H1 (cell line): ENCODE results near the gene DIPK1C. TPM values are rescaled to one million over a fixed set of nuclear protein-coding genes. Genes with fewer than 3 reads are reported as not detected.
A peak's percentile ranks its signal among the peaks of the same experiment; 100 is the strongest.

ENCODE experiments used
- CTCF ChIA-PET: fragments of 300-600 bp; sonication (Branson Sonifier 250); formaldehyde crosslinking; loops from one replicate; lab custom pipeline; 2021; ENCODE audit not compliant: partially characterized antibody; lab: Charles Lee
- POLR2A ChIA-PET: fragments of 300-600 bp; sonication (Branson Sonifier 250); formaldehyde crosslinking; loops from one replicate; lab custom pipeline; 2021; ENCODE audit warnings: inconsistent platforms; ENCODE audit not compliant: partially characterized antibody; lab: Charles Lee
- DNase-seq, 2 experiments: peaks; one replicate each; pipeline versions ENCODE4 v3.0.0 to v3.0.0-alpha.2; 2010 to 2022; ENCODE audit warnings: low spot score in 2 of 2, low read depth in 1 of 2, mixed read lengths in 1 of 2
- FAIRE-seq: peaks from 2 replicates; lab custom pipeline; 2011; peaks lifted over from hg19 to GRCh38; lab: Jason Lieb, UNC
- H2AFZ ChIP-seq: 2 replicates; pipeline ENCODE4 v1.8.1; 2012; ENCODE audit warnings: low read length, inconsistent platforms
- H2AK5ac ChIP-seq: 2 replicates; pipeline ENCODE4 v1.6.1; 2013; ENCODE audit warnings: low read depth, low read length
- H2BK120ac ChIP-seq: replicated peaks from 2 replicates; pipeline ENCODE3; 2013; ENCODE audit warnings: low read depth, low read length, inconsistent platforms
- H2BK12ac ChIP-seq: 2 replicates; pipeline ENCODE4 v1.6.1; 2013; ENCODE audit warnings: low read depth, low read length
- H2BK15ac ChIP-seq: 2 replicates; pipeline ENCODE4 v1.6.1; 2013; ENCODE audit warnings: low read length
- H2BK20ac ChIP-seq: 2 replicates; pipeline ENCODE4 v1.6.1; 2013; ENCODE audit warnings: low read length
- H2BK5ac ChIP-seq: 2 replicates; pipeline ENCODE4 v1.6.1; 2013; ENCODE audit warnings: low read depth, low read length
- H3K14ac ChIP-seq: 2 replicates; pipeline ENCODE4 v1.6.1; 2013; ENCODE audit warnings: inconsistent platforms; ENCODE audit not compliant: insufficient read length
- H3K18ac ChIP-seq: 2 replicates; pipeline ENCODE4 v1.6.1; 2013; ENCODE audit warnings: low read length; ENCODE audit errors: extremely low read depth
- H3K23ac ChIP-seq: 2 replicates; pipeline ENCODE4 v1.6.1; 2013; ENCODE audit warnings: inconsistent platforms; ENCODE audit not compliant: insufficient read length
- H3K23me2 ChIP-seq: 2 replicates; pipeline ENCODE4 v1.6.1; 2013; ENCODE audit warnings: low read depth, low read length
- H3K27ac ChIP-seq: 2 replicates; pipeline ENCODE4 v1.6.1; 2011; ENCODE audit warnings: low read depth, low read length, inconsistent platforms
- H3K27me3 ChIP-seq, 4 experiments: replicated peaks in 1 of 4; 1 replicate in 1 of 4; 2 replicates in 3 of 4; pipeline versions ENCODE4 v1.6.1 to v1.8.1; 2011 to 2013; ENCODE audit warnings: low read length in 3 of 4, mild to moderate bottlenecking in 3 of 4, inconsistent platforms in 2 of 4, mixed read lengths in 2 of 4, moderate library complexity in 1 of 4; ENCODE audit not compliant: control insufficient read depth in 3 of 4, insufficient read depth in 3 of 4; ENCODE audit errors: extremely low read depth in 1 of 4
- H3K36me3 ChIP-seq, 4 experiments: 2 replicates each; pipeline versions ENCODE4 v1.6.1 to v1.8.1; 2011 to 2013; ENCODE audit warnings: mild to moderate bottlenecking in 4 of 4, low read length in 3 of 4, moderate library complexity in 2 of 4, control low read depth in 1 of 4, inconsistent platforms in 1 of 4; ENCODE audit not compliant: insufficient read depth in 4 of 4, control insufficient read depth in 2 of 4
- H3K4ac ChIP-seq: replicated peaks from 2 replicates; pipeline ENCODE3; 2013; ENCODE audit warnings: low read length, low read depth, mixed read lengths, inconsistent platforms; ENCODE audit not compliant: insufficient read length
- H3K4me1 ChIP-seq, 4 experiments: replicated peaks in 1 of 4; 1 replicate in 1 of 4; 2 replicates in 3 of 4; pipeline versions ENCODE4 v1.6.1 to v1.8.1; 2011 to 2013; ENCODE audit warnings: low read length in 3 of 4, inconsistent platforms in 2 of 4, mixed read lengths in 1 of 4; ENCODE audit not compliant: insufficient read depth in 4 of 4, control insufficient read depth in 3 of 4
- H3K4me2 ChIP-seq, 2 experiments: 2 replicates each; pipeline versions ENCODE4 v1.6.1 to v1.8.1; 2011 to 2013; ENCODE audit warnings: low read depth in 2 of 2, low read length in 2 of 2, control low read depth in 1 of 2, inconsistent platforms in 1 of 2, mild to moderate bottlenecking in 1 of 2; ENCODE audit not compliant: insufficient read depth in 1 of 2
- H3K4me3 ChIP-seq, 4 experiments: fragments of 200-600, 300-600 bp in 1 of 4; sonication (generic), shearing (Covaris generic), sonication (Bioruptor Twin) in 1 of 4; 2 replicates each; pipeline versions ENCODE4 v1.5.1 to v1.8.1; 2011 to 2016; ENCODE audit warnings: low read length in 4 of 4, low read depth in 3 of 4, control low read depth in 2 of 4, inconsistent platforms in 2 of 4, mild to moderate bottlenecking in 2 of 4, mixed read lengths in 1 of 4, moderate library complexity in 1 of 4; ENCODE audit not compliant: insufficient read depth in 2 of 4; ENCODE audit errors: extremely low read depth in 1 of 4
- H3K56ac ChIP-seq: replicated peaks from 2 replicates; pipeline ENCODE3; 2013; ENCODE audit warnings: low read depth, mild to moderate bottlenecking, mixed read lengths, low read length, inconsistent platforms; ENCODE audit not compliant: insufficient read length
- H3K79me1 ChIP-seq: 2 replicates; pipeline ENCODE4 v1.6.1; 2013; ENCODE audit warnings: low read depth, low read length, control low read depth
- H3K79me2 ChIP-seq, 2 experiments: 2 replicates each; pipeline versions ENCODE4 v1.6.1 to v1.8.1; 2012 to 2013; ENCODE audit warnings: low read length in 2 of 2, mild to moderate bottlenecking in 2 of 2, inconsistent platforms in 1 of 2; ENCODE audit not compliant: insufficient read depth in 2 of 2, control insufficient read depth in 1 of 2
- H3K9ac ChIP-seq, 4 experiments: replicated peaks in 1 of 4; 1 replicate in 1 of 4; 2 replicates in 3 of 4; pipeline versions ENCODE4 v1.6.1 to v1.8.1; 2011 to 2013; ENCODE audit warnings: low read depth in 3 of 4, low read length in 3 of 4, control low read depth in 2 of 4, mild to moderate bottlenecking in 2 of 4, moderate library complexity in 2 of 4, inconsistent platforms in 1 of 4; ENCODE audit errors: extremely low read depth in 1 of 4
- H3K9me3 ChIP-seq, 2 experiments: 2 replicates each; pipeline versions ENCODE4 v1.6.1 to v1.8.1; 2012 to 2013; ENCODE audit warnings: mild to moderate bottlenecking in 2 of 2, moderate library complexity in 2 of 2, control low read depth in 1 of 2, inconsistent platforms in 1 of 2, low read depth in 1 of 2, low read length in 1 of 2, mixed read lengths in 1 of 2; ENCODE audit not compliant: insufficient read depth in 2 of 2
- H4K20me1 ChIP-seq, 2 experiments: replicated peaks in 1 of 2; 2 replicates each; pipeline versions ENCODE3 to v1.8.1; 2011 to 2013; ENCODE audit warnings: inconsistent platforms in 2 of 2, low read length in 2 of 2, mild to moderate bottlenecking in 1 of 2; ENCODE audit not compliant: insufficient read depth in 2 of 2, control insufficient read depth in 1 of 2
- H4K5ac ChIP-seq: 2 replicates; pipeline ENCODE4 v1.6.1; 2013; ENCODE audit warnings: low read length, low read depth, mixed read lengths, inconsistent platforms; ENCODE audit not compliant: insufficient read length
- H4K8ac ChIP-seq: 2 replicates; pipeline ENCODE4 v1.8.0; 2013; ENCODE audit warnings: mild to moderate bottlenecking, moderate library complexity, low read length, inconsistent platforms; ENCODE audit not compliant: insufficient read depth; ENCODE audit errors: extremely low read depth
- H4K91ac ChIP-seq: replicated peaks from 2 replicates; pipeline ENCODE3; 2013; ENCODE audit warnings: low read length, mixed read lengths, inconsistent platforms; ENCODE audit not compliant: insufficient read length
- CBX8 ChIP-seq: fragments of 300-800, 300-1000 bp; sonication (generic); IDR thresholded peaks from 2 replicates; pipeline ENCODE4 v1.7.1; 2016; ENCODE audit warnings: low read depth, low read length, borderline replicate concordance
- CREB1 ChIP-seq: IDR thresholded peaks from 2 replicates; pipeline ENCODE4 v1.6.1; 2012; ENCODE audit warnings: inconsistent platforms
- CTBP2 ChIP-seq: IDR thresholded peaks from 2 replicates; pipeline ENCODE4 v1.7.0; 2011; ENCODE audit warnings: borderline replicate concordance, mild to moderate bottlenecking, moderate library complexity, mixed read lengths, low read length; ENCODE audit not compliant: insufficient read depth, insufficient read length
- EGR1 ChIP-seq: IDR thresholded peaks from 2 replicates; pipeline ENCODE4 v1.6.1; 2011; ENCODE audit warnings: low read depth, low read length, borderline replicate concordance
- FOSL1 ChIP-seq: IDR thresholded peaks from 2 replicates; pipeline ENCODE4 v1.6.1; 2011; ENCODE audit warnings: mild to moderate bottlenecking, low read depth, low read length, moderate library complexity; ENCODE audit not compliant: insufficient read depth
- KDM1A ChIP-seq: fragments of 200-600, 300-600 bp; sonication (generic); IDR thresholded peaks from 2 replicates; pipeline ENCODE4 v1.7.1; 2016; ENCODE audit warnings: mild to moderate bottlenecking, low read length, borderline replicate concordance
- MAFK ChIP-seq: IDR thresholded peaks from 2 replicates; pipeline ENCODE4 v1.6.1; 2012; ENCODE audit warnings: low read depth, mild to moderate bottlenecking, improper control_type of control experiment, low read length
- NANOG ChIP-seq: IDR thresholded peaks from 2 replicates; pipeline ENCODE4 v1.6.1; 2011; ENCODE audit warnings: low read length, low read depth, mild to moderate bottlenecking, inconsistent platforms; ENCODE audit not compliant: insufficient read depth, poor library complexity, severe bottlenecking
- SIRT6 ChIP-seq: IDR thresholded peaks from one replicate; pipeline ENCODE4 v1.7.1; 2012; ENCODE audit warnings: low read length, inconsistent platforms
- SRF ChIP-seq: IDR thresholded peaks from 2 replicates; pipeline ENCODE4 v1.6.1; 2011; ENCODE audit warnings: mild to moderate bottlenecking, low read depth, low read length, moderate library complexity
- TEAD4 ChIP-seq: IDR thresholded peaks from 2 replicates; pipeline ENCODE4 v1.6.1; 2012; ENCODE audit warnings: low read depth, low read length, inconsistent platforms, mixed read lengths
- YY1 ChIP-seq: IDR thresholded peaks from 2 replicates; pipeline ENCODE4 v1.6.1; 2011; ENCODE audit warnings: low read depth, mild to moderate bottlenecking, low read length
- ZNF274 ChIP-seq: IDR thresholded peaks from 2 replicates; pipeline ENCODE4 v1.7.0; 2012; ENCODE audit warnings: low read length, borderline replicate concordance; ENCODE audit errors: extremely low read depth
- WGBS, 2 experiments: shearing (Covaris generic) in 1 of 2; methylation state at CpG; one replicate each; pipeline versions ENCODE4 v1.1.6 to v1.1.7; 2013 to 2015; ENCODE audit warnings: low lambda C conversion rate in 2 of 2, mixed read lengths in 2 of 2, inconsistent platforms in 1 of 2, low coverage in 1 of 2, missing lambda C conversion rate in 1 of 2; ENCODE audit not compliant: insufficient replicate concordance in 2 of 2, insufficient coverage in 1 of 2, insufficient read length in 1 of 2; ENCODE audit errors: extremely low coverage in 1 of 2, missing lambda C conversion rate in 1 of 2; 5-methylcytosine and 5-hydroxymethylcytosine counted together
- polyA plus RNA-seq, 7 experiments: library from polyadenylated mRNA; depleted of rRNA in 3 of 7; stranded (reverse) in 5 of 7; unstranded in 2 of 7; fragments of >200 nt in 5 of 7; fragments of 200-250 nt in 2 of 7; gene quantifications; 1 replicate in 5 of 7; 2 replicates in 1 of 7; 4 replicates in 1 of 7; pipeline versions ENCODE4 v1.2.1 to v1.2.3, GENCODE V29; 2011 to 2013; ENCODE audit warnings: missing spikeins in 2 of 7, mixed read lengths in 2 of 7
- total RNA-seq: library from RNA; stranded (reverse); fragmentation: NEBNext Ultra II Directional; extraction: Animal tissue kit (Norgen Biotek cat#: 25700); gene quantifications from 2 replicates; pipeline ENCODE4 v1.2.1, GENCODE V29; 2021
- TF ChIP-seq, protein P1 (sequence below): IDR thresholded peaks from 2 replicates; pipeline ENCODE4 v1.6.1; 2011; ENCODE audit warnings: low read depth, mild to moderate bottlenecking, low read length; ENCODE audit not compliant: insufficient read depth

DIPK1C gene
- total and polyA plus RNA-seq, 2 of the 8 experiments (the other 6 are each of a cell fraction or from before 2014, with no cell fraction given), result 0.08 TPM; not detected in 1

DNA sequence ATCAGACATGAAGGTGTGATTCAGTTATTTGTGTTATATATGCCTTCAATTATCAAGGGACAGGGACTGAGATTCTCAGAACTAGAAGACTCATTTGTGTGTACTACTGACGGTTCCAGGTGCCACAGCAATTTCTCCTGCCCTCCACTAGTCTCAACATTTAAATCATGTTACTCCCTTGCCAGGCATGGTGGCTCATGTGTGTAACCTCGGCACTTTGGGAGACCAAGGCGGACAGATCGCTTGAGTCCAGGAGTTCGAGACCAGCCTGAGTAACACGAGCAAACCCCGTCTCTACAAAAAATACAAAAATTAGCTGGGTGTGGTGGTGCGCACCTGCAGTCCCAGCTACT is 40.2 kb upstream of the DIPK1C start:
- H2BK20ac ChIP-seq, result no peak overlapping the region
- no peak overlapping the region for H2BK5ac ChIP-seq
- 92% methylated on average over 7 of the region's 8 CpGs; no CpG with 5 or more reads in 1 of the 2 experiments for WGBS, 2 experiments
- H4K91ac ChIP-seq, result no peak overlapping the region
- H3K23me2 ChIP-seq, result peaks cover 2% of the 10 kb centered on the region; the same call in 1 of the 2 replicates
- DNase-seq, result no peak
- ChIA-PET POLR2A (interaction anchor here (0.9 to 2.5 kb wide), 6 partner anchors 8 to 102 kb away, joined by 4 to 19 read pairs (median 5); no protein-coding TSS in a partner anchor), CTCF (interaction anchor here (0.9 to 1.4 kb wide), 5 partner anchors 8 to 315 kb away, joined by 3 to 7 read pairs (median 3); partner anchors contain the start of gene CNDP1)
- H2AFZ ChIP-seq, result no peak overlapping the region
- peak overlapping the region; percentile 70 to 95 for H3K4me2 ChIP-seq
- H2AK5ac ChIP-seq, result 0 out of 2 replicates have a peak overlapping the region, but pooled peaks have one; percentile 28
- peaks cover 9% of the 10 kb centered on the region; the same call in 1 of the 2 replicates for H3K79me1 ChIP-seq
- H3K36me3 ChIP-seq, result peaks cover 7 to 19% (median 13%) of the 10 kb centered on the region in 4 experiments
- no peak overlapping the region for H3K56ac ChIP-seq
- no peak overlapping the region for H3K14ac ChIP-seq
- H3K9ac ChIP-seq, result peak overlapping the region in 1 of 4 experiments; percentile 95; a peak in 2 of 7 replicates
- peaks cover 2 to 9% of the 10 kb centered on the region in 2 experiments for H4K20me1 ChIP-seq
- H3K18ac ChIP-seq, result no peak overlapping the region
- H2BK15ac ChIP-seq, result no peak overlapping the region
- peaks cover 19 to 36% of the 10 kb centered on the region in 2 experiments for H3K79me2 ChIP-seq
- no peak overlapping the region for H4K8ac ChIP-seq
- H2BK12ac ChIP-seq, result no peak overlapping the region
- FAIRE-seq, result no peak
- H3K27ac ChIP-seq, result no peak overlapping the region
- H3K4ac ChIP-seq, result no peak overlapping the region
- H3K27me3 ChIP-seq, result no peaks in the 10 kb centered on the region
- no peak overlapping the region for H4K5ac ChIP-seq
- H3K23ac ChIP-seq, result no peak overlapping the region
- H3K4me3 ChIP-seq, result peak overlapping the region; percentile 83 to 94 (median 88); a peak in 7 of 8 replicates
- peaks cover 2 to 16% (median 5%) of the 10 kb centered on the region in 4 experiments; a peak in 5 of 7 replicates for H3K4me1 ChIP-seq
- no peak overlapping the region for H2BK120ac ChIP-seq
- H3K9me3 ChIP-seq, result no peaks in the 10 kb centered on the region
- TF ChIP-seq CTBP2, result no peak
- no peak for TF ChIP-seq NANOG
- TF ChIP-seq ZNF274, result no peak
- no peak for TF ChIP-seq KDM1A
- TF ChIP-seq, protein P1, sequence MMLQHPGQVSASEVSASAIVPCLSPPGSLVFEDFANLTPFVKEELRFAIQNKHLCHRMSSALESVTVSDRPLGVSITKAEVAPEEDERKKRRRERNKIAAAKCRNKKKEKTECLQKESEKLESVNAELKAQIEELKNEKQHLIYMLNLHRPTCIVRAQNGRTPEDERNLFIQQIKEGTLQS, result no peak
- no peak for TF ChIP-seq CREB1
- TF ChIP-seq TEAD4, result no peak
- TF ChIP-seq SRF, result no peak
- TF ChIP-seq CBX8, result no peak
- no peak for TF ChIP-seq MAFK
- TF ChIP-seq SIRT6, result no peak
- TF ChIP-seq EGR1, result no peak
- TF ChIP-seq FOSL1, result no peak
- no peak for TF ChIP-seq YY1
